Activated CD8-positive, alpha-beta T cell treated with anti-CD3 and anti-CD28 coated beads, Interleukin-2, amount 10 ng/mL, durations not matched to agents 7 days and 5 days (primary cell): ENCODE measurements around the gene INPP4A. TPM values are rescaled to one million over a fixed set of nuclear protein-coding genes. Genes with fewer than 3 reads are reported as not detected.
A peak's percentile ranks its signal among the peaks of the same experiment; 100 is the strongest.

ENCODE experiments used
- ATAC-seq: fragments of 150-1000 bp; cut with Tn5 transposase; one replicate; pipeline ENCODE4 v1.10.0; 2021; ENCODE audit warnings: moderate library complexity
- CTCF ChIA-PET: fragments of 350-600 bp; sonication (Branson Sonifier 250); formaldehyde crosslinking; loops from one replicate; lab custom pipeline; 2021; ENCODE audit warnings: antibody characterized with exemption; lab: Charles Lee
- POLR2A ChIA-PET: fragments of 350-600 bp; sonication (Branson Sonifier 250); formaldehyde crosslinking; loops from one replicate; lab custom pipeline; 2021; ENCODE audit warnings: antibody characterized with exemption; lab: Charles Lee
- DNase-seq: peaks from one replicate; pipeline ENCODE4 v3.0.0-alpha.2; 2020
- H3K27ac Mint-ChIP-seq: one replicate; pipeline ENCODE4 v1.8.0; 2021; ENCODE audit warnings: mild to moderate bottlenecking, mixed read lengths
- H3K27me3 Mint-ChIP-seq: one replicate; pipeline ENCODE4 v1.8.0; 2021; ENCODE audit warnings: low read depth, mixed read lengths
- H3K36me3 Mint-ChIP-seq: one replicate; pipeline ENCODE4 v1.8.0; 2021; ENCODE audit warnings: low read depth, mixed read lengths
- H3K4me1 Mint-ChIP-seq: one replicate; pipeline ENCODE4 v1.8.0; 2021; ENCODE audit warnings: low read depth, mixed read lengths
- H3K4me3 Mint-ChIP-seq: one replicate; pipeline ENCODE4 v1.8.0; 2021; ENCODE audit warnings: mild to moderate bottlenecking, mixed read lengths
- H3K9me3 Mint-ChIP-seq: one replicate; pipeline ENCODE4 v1.8.0; 2022; ENCODE audit warnings: mixed read lengths; ENCODE audit not compliant: insufficient read depth
- total RNA-seq, 2 experiments: library from RNA; stranded (reverse); gene quantifications; one replicate each; pipeline ENCODE4 v1.2.3, GENCODE V29; 2021

INPP4A gene
- total RNA-seq, 2 experiments from 2014 or later: 152 to 157 TPM

- Mint-ChIP-seq H3K27ac (peak overlapping the region; percentile 36), H3K4me3 (no peak overlapping the region), H3K27me3 (no peaks in the 10 kb centered on the region), H3K4me1 (peaks cover 67% of the 10 kb centered on the region), H3K36me3 (peaks cover 38% of the 10 kb centered on the region), H3K9me3 (no peaks in the 10 kb centered on the region)
- DNase-seq: no peak
- no peak for ATAC-seq
- ChIA-PET POLR2A (no interaction called here), CTCF (interaction anchor here (0.9 to 5.1 kb wide), 7 partner anchors 9 to 132 kb away, joined by 3 to 44 read pairs (median 3); no protein-coding TSS in a partner anchor)
Measured at GRCh38 chr2:98517636-98518035, 73.0 kb downstream of the INPP4A start.

- ChIA-PET CTCF (interaction anchor here (0.9 to 5.1 kb wide), 12 partner anchors 9 to 131 kb away, joined by 3 to 44 read pairs (median 4); no protein-coding TSS in a partner anchor), POLR2A (no interaction called here)
- H3K4me3 Mint-ChIP-seq: no peak overlapping the region
- H3K9me3 Mint-ChIP-seq: no peaks in the 10 kb centered on the region
- H3K36me3 Mint-ChIP-seq: peaks cover 39% of the 10 kb centered on the region
- H3K27me3 Mint-ChIP-seq: no peaks in the 10 kb centered on the region
- peak; percentile 67 for ATAC-seq
- peak; percentile 65 for DNase-seq
- peaks cover 63% of the 10 kb centered on the region for H3K4me1 Mint-ChIP-seq
- H3K27ac Mint-ChIP-seq: peak overlapping the region; percentile 78
Measured at GRCh38 chr2:98518101-98518500, 73.4 kb downstream of the INPP4A start.

GRCh38 chr2:98519156-98519555 is 74.5 kb downstream of the INPP4A start:
- Mint-ChIP-seq H3K27me3 (no peaks in the 10 kb centered on the region), H3K36me3 (peaks cover 34% of the 10 kb centered on the region), H3K4me1 (peaks cover 52% of the 10 kb centered on the region), H3K4me3 (no peak overlapping the region), H3K27ac (peak overlapping the region; percentile 78), H3K9me3 (no peaks in the 10 kb centered on the region)
- POLR2A ChIA-PET: no interaction called here
- CTCF ChIA-PET: interaction anchor here (0.8 to 5.1 kb wide), 11 partner anchors 8 to 111 kb away, joined by 3 to 44 read pairs (median 5); no protein-coding TSS in a partner anchor
- no peak for DNase-seq
- no peak for ATAC-seq

GRCh38 chr2:98519851-98520250 is 75.2 kb downstream of the INPP4A start:
- Mint-ChIP-seq H3K9me3 (no peaks in the 10 kb centered on the region), H3K4me1 (peaks cover 45% of the 10 kb centered on the region), H3K36me3 (peaks cover 40% of the 10 kb centered on the region), H3K4me3 (no peak overlapping the region), H3K27ac (no peak overlapping the region), H3K27me3 (no peaks in the 10 kb centered on the region)
- CTCF ChIA-PET: interaction anchor here (1.7 to 5.1 kb wide), 3 partner anchors 15 to 107 kb away, joined by 5 to 44 read pairs (median 6); no protein-coding TSS in a partner anchor
- ATAC-seq: no peak
- no peak for DNase-seq
- POLR2A ChIA-PET: no interaction called here

- H3K4me1 Mint-ChIP-seq: peaks cover 36% of the 10 kb centered on the region
- H3K4me3 Mint-ChIP-seq: no peak overlapping the region
- POLR2A ChIA-PET: no interaction called here
Measured at GRCh38 chr2:98520806-98521205, 76.1 kb downstream of the INPP4A start.

GRCh38 chr2:98521266-98521665 is 76.6 kb downstream of the INPP4A start:
- H3K9me3 Mint-ChIP-seq: no peaks in the 10 kb centered on the region
- H3K36me3 Mint-ChIP-seq: peaks cover 44% of the 10 kb centered on the region
- POLR2A ChIA-PET: no interaction called here
- H3K27ac Mint-ChIP-seq: no peak overlapping the region
- ATAC-seq: no peak
- DNase-seq: no peak
- CTCF ChIA-PET: no interaction called here
- H3K4me3 Mint-ChIP-seq: no peak overlapping the region
- H3K4me1 Mint-ChIP-seq: peaks cover 32% of the 10 kb centered on the region
- no peaks in the 10 kb centered on the region for H3K27me3 Mint-ChIP-seq

More at GRCh38 chr2:98520806-98521205, 76.1 kb downstream of the INPP4A start:
- Mint-ChIP-seq H3K9me3 (no peaks in the 10 kb centered on the region), H3K27me3 (no peaks in the 10 kb centered on the region), H3K36me3 (peaks cover 44% of the 10 kb centered on the region), H3K27ac (no peak overlapping the region)
- CTCF ChIA-PET: no interaction called here
- no peak for DNase-seq
- no peak for ATAC-seq

- peaks cover 16% of the 10 kb centered on the region for H3K4me1 Mint-ChIP-seq
- DNase-seq (no peak), ATAC-seq (no peak)
- ChIA-PET POLR2A (no interaction called here), CTCF (no interaction called here)
- H3K27ac Mint-ChIP-seq: no peak overlapping the region
- H3K9me3 Mint-ChIP-seq: no peaks in the 10 kb centered on the region
- H3K36me3 Mint-ChIP-seq: peaks cover 56% of the 10 kb centered on the region
- no peaks in the 10 kb centered on the region for H3K27me3 Mint-ChIP-seq
- no peak overlapping the region for H3K4me3 Mint-ChIP-seq
Measured at GRCh38 chr2:98522854-98523253, 78.2 kb downstream of the INPP4A start.

GRCh38 chr2:98524168-98524567 is 79.5 kb downstream of the INPP4A start:
- ChIA-PET POLR2A (no interaction called here), CTCF (interaction anchor here (1.1 kb wide), 1 partner anchor 120 kb away, joined by 3 read pairs; no protein-coding TSS in a partner anchor)
- H3K36me3 Mint-ChIP-seq: peaks cover 63% of the 10 kb centered on the region

GRCh38 chr2:98528349-98528748 is 83.7 kb downstream of the INPP4A start:
- ChIA-PET POLR2A (no interaction called here), CTCF (interaction anchor here (1.4 kb wide), 2 partner anchors 13 to 41 kb away, joined by 4 read pairs; no protein-coding TSS in a partner anchor)
- no peak overlapping the region for H3K4me3 Mint-ChIP-seq
- H3K9me3 Mint-ChIP-seq: no peaks in the 10 kb centered on the region
- ATAC-seq: no peak
- H3K27me3 Mint-ChIP-seq: no peaks in the 10 kb centered on the region
- no peak overlapping the region for H3K27ac Mint-ChIP-seq
- peaks cover 58% of the 10 kb centered on the region for H3K36me3 Mint-ChIP-seq
- no peak for DNase-seq
- H3K4me1 Mint-ChIP-seq: peaks cover 2% of the 10 kb centered on the region

More at GRCh38 chr2:98524168-98524567, 79.5 kb downstream of the INPP4A start:
- no peaks in the 10 kb centered on the region for H3K27me3 Mint-ChIP-seq
- H3K4me1 Mint-ChIP-seq: peaks cover 5% of the 10 kb centered on the region
- DNase-seq (no peak), ATAC-seq (no peak)
- no peaks in the 10 kb centered on the region for H3K9me3 Mint-ChIP-seq
- H3K27ac Mint-ChIP-seq: no peak overlapping the region
- H3K4me3 Mint-ChIP-seq: no peak overlapping the region

GRCh38 chr2:98530114-98530513 is 85.5 kb downstream of the INPP4A start:
- Mint-ChIP-seq H3K27me3 (no peaks in the 10 kb centered on the region), H3K4me1 (peaks cover 2% of the 10 kb centered on the region), H3K9me3 (no peaks in the 10 kb centered on the region), H3K36me3 (peaks cover 62% of the 10 kb centered on the region), H3K27ac (no peak overlapping the region), H3K4me3 (no peak overlapping the region)
- DNase-seq: no peak
- ATAC-seq: no peak
- POLR2A ChIA-PET: no interaction called here
- CTCF ChIA-PET: no interaction called here

GRCh38 chr2:98532756-98533155 is 88.1 kb downstream of the INPP4A start:
- Mint-ChIP-seq H3K27ac (no peak overlapping the region), H3K36me3 (peaks cover 63% of the 10 kb centered on the region), H3K9me3 (no peaks in the 10 kb centered on the region), H3K4me1 (peaks cover 2% of the 10 kb centered on the region), H3K4me3 (no peak overlapping the region), H3K27me3 (no peaks in the 10 kb centered on the region)
- ChIA-PET CTCF (no interaction called here), POLR2A (no interaction called here)
- DNase-seq: no peak
- no peak for ATAC-seq

GRCh38 chr2:98533547-98533946 is 88.9 kb downstream of the INPP4A start:
- Mint-ChIP-seq H3K27me3 (no peaks in the 10 kb centered on the region), H3K27ac (no peak overlapping the region), H3K4me1 (no peaks in the 10 kb centered on the region), H3K36me3 (peaks cover 59% of the 10 kb centered on the region), H3K4me3 (no peak overlapping the region), H3K9me3 (no peaks in the 10 kb centered on the region)
- ATAC-seq (no peak), DNase-seq (no peak)
- ChIA-PET CTCF (no interaction called here), POLR2A (no interaction called here)
